ENCODE results near the gene ICAM4.

ICAM4 gene

GRCh38 chr19:10290357-10290875, 3.7 kb downstream of the ICAM4 start:
- Histone ChIP-seq H3K4me2 (ENCODE audit: low read length) (peak overlapping the region; percentile 95), H3K27me3 (ENCODE audit: control insufficient read depth, low read length) (peaks cover 27% of the 10 kb centered on the region)

GRCh38 chr19:10290876-10291553, 4.3 kb downstream of the ICAM4 start:
- peaks cover 27% of the 10 kb centered on the region for H3K27me3 ChIP-seq (ENCODE audit: control insufficient read depth, low read length)
- H4K20me1 ChIP-seq (ENCODE audit: control insufficient read depth, insufficient read depth, low read depth, low read length), result no peaks in the 10 kb centered on the region
- H3F3A ChIP-seq (ENCODE audit: control insufficient read depth, insufficient read depth), result peaks cover 9% of the 10 kb centered on the region
- peak overlapping the region; percentile 81 for H3K4me3 ChIP-seq (ENCODE audit: low read length)
- peak overlapping the region; percentile 95 for H3K4me2 ChIP-seq (ENCODE audit: low read length)
- H3K9me2 ChIP-seq (replicated peaks; ENCODE audit: control insufficient read depth, low read length), result no peaks in the 10 kb centered on the region
- peaks cover 3% of the 10 kb centered on the region for H3K36me3 ChIP-seq (ENCODE audit: control insufficient read depth, low read length)
- peaks cover 80% of the 10 kb centered on the region for H3K4me1 ChIP-seq (ENCODE audit: control insufficient read depth, low read length)
- no peaks in the 10 kb centered on the region for H3K9me3 ChIP-seq (ENCODE audit: control insufficient read depth, insufficient read depth, low read length)
- no peaks in the 10 kb centered on the region for H3K79me2 ChIP-seq (ENCODE audit: control insufficient read depth, low read length)
- TF ChIP-seq EZH2phosphoT487 (IDR thresholded peaks at IDR 0.05; ENCODE audit: borderline replicate concordance, low read length) (no peak; the same call in 1 of the 2 replicates), CTCF (IDR thresholded peaks at IDR 0.05; ENCODE audit: low read depth, low read length, poor library complexity, severe bottlenecking) (no peak)
- H3K27ac ChIP-seq (ENCODE audit: low read depth, low read length), result no peak overlapping the region

More at GRCh38 chr19:10290357-10290875, 3.7 kb downstream of the ICAM4 start:
- Histone ChIP-seq H3K36me3 (ENCODE audit: control insufficient read depth, low read length) (peaks cover 9% of the 10 kb centered on the region), H3K9me3 (ENCODE audit: control insufficient read depth, insufficient read depth, low read length) (no peaks in the 10 kb centered on the region), H4K20me1 (ENCODE audit: control insufficient read depth, insufficient read depth, low read depth, low read length) (no peaks in the 10 kb centered on the region), H3F3A (ENCODE audit: control insufficient read depth, insufficient read depth) (peaks cover 15% of the 10 kb centered on the region), H3K79me2 (ENCODE audit: control insufficient read depth, low read length) (no peaks in the 10 kb centered on the region), H3K27ac (ENCODE audit: low read depth, low read length) (no peak overlapping the region), H3K4me3 (ENCODE audit: low read length) (peak overlapping the region; percentile 81), H3K4me1 (ENCODE audit: control insufficient read depth, low read length) (peaks cover 80% of the 10 kb centered on the region), H3K9me2 (replicated peaks; ENCODE audit: control insufficient read depth, low read length) (no peaks in the 10 kb centered on the region)
- TF ChIP-seq CTCF (IDR thresholded peaks at IDR 0.05; ENCODE audit: low read depth, low read length, poor library complexity, severe bottlenecking) (no peak), EZH2phosphoT487 (IDR thresholded peaks at IDR 0.05; ENCODE audit: borderline replicate concordance, low read length) (no peak; the same call in 1 of the 2 replicates)

DNA sequence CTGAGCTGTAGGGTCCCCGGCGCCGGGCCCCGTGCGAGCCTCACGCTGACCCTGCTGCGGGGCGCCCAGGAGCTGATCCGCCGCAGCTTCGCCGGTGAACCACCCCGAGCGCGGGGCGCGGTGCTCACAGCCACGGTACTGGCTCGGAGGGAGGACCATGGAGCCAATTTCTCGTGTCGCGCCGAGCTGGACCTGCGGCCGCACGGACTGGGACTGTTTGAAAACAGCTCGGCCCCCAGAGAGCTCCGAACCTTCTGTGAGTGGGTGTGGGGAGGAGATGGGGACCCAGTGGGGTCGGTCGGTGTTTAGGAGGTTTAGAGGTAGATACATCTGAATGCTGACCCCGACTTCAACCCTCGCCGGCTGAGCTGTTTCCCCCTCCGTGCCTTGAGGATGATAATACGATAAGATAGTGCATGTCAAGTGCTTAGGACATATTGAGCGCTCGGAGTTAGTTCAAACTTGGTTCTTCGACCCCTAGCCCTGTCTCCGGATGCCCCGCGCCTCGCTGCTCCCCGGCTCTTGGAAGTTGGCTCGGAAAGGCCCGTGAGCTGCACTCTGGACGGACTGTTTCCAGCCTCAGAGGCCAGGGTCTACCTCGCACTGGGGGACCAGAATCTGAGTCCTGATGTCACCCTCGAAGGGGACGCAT, 4.9 kb downstream of the ICAM4 start:
- Histone ChIP-seq H3K27ac (ENCODE audit: low read depth, low read length) (no peak overlapping the region), H4K20me1 (ENCODE audit: control insufficient read depth, insufficient read depth, low read depth, low read length) (no peaks in the 10 kb centered on the region)
- no peak for TF ChIP-seq EZH2phosphoT487 (IDR thresholded peaks at IDR 0.05; ENCODE audit: borderline replicate concordance, low read length)
- no peak for TF ChIP-seq CTCF (IDR thresholded peaks at IDR 0.05; ENCODE audit: low read depth, low read length, poor library complexity, severe bottlenecking)

More for the DNA sequence above, 4.9 kb downstream of the ICAM4 start:
- peaks cover 27% of the 10 kb centered on the region for H3K27me3 ChIP-seq (ENCODE audit: control insufficient read depth, low read length)
- no peaks in the 10 kb centered on the region for H3K9me3 ChIP-seq (ENCODE audit: control insufficient read depth, insufficient read depth, low read length)
- no peaks in the 10 kb centered on the region for H3K79me2 ChIP-seq (ENCODE audit: control insufficient read depth, low read length)
- H3K36me3 ChIP-seq (ENCODE audit: control insufficient read depth, low read length), result no peaks in the 10 kb centered on the region; the same call in 1 of the 2 replicates
- H3K9me2 ChIP-seq (replicated peaks; ENCODE audit: control insufficient read depth, low read length), result no peaks in the 10 kb centered on the region
- H3K4me3 ChIP-seq (ENCODE audit: low read length), result peak overlapping the region; percentile 81
- H3F3A ChIP-seq (ENCODE audit: control insufficient read depth, insufficient read depth), result peaks cover 3% of the 10 kb centered on the region
- peak overlapping the region; percentile 95 for H3K4me2 ChIP-seq (ENCODE audit: low read length)
- H3K4me1 ChIP-seq (ENCODE audit: control insufficient read depth, low read length), result peaks cover 74% of the 10 kb centered on the region

Data from DOHH2 (cell line).